ENCODE data around the gene FUT8.

GRCh38 chr14:65704437-65704836 is 291.9 kb downstream of the FUT8 start:
- TF ChIP-seq, protein P1, sequence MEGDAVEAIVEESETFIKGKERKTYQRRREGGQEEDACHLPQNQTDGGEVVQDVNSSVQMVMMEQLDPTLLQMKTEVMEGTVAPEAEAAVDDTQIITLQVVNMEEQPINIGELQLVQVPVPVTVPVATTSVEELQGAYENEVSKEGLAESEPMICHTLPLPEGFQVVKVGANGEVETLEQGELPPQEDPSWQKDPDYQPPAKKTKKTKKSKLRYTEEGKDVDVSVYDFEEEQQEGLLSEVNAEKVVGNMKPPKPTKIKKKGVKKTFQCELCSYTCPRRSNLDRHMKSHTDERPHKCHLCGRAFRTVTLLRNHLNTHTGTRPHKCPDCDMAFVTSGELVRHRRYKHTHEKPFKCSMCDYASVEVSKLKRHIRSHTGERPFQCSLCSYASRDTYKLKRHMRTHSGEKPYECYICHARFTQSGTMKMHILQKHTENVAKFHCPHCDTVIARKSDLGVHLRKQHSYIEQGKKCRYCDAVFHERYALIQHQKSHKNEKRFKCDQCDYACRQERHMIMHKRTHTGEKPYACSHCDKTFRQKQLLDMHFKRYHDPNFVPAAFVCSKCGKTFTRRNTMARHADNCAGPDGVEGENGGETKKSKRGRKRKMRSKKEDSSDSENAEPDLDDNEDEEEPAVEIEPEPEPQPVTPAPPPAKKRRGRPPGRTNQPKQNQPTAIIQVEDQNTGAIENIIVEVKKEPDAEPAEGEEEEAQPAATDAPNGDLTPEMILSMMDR (conservative IDR thresholded peaks at IDR 0.05; ENCODE audit: low read length): no peak
- TF ChIP-seq EZH2phosphoT487 (IDR thresholded peaks at IDR 0.05; ENCODE audit: borderline replicate concordance): no peak

Measured in Loucy (cell line).